HCT116 (cell line): Measurements from ENCODE around the gene SMIM33. TPM values are rescaled to one million over a fixed set of nuclear protein-coding genes. Genes with fewer than 3 reads are reported as not detected.

Experiments used
- ATAC-seq: fragments of 200-7000 bp; cut with Tn5 transposase; 2 replicates; pipeline ENCODE4 v1.9.1; 2020; ENCODE audit warnings: mild to moderate bottlenecking, moderate library complexity
- BruUV-seq: library from RNA; stranded (reverse); fragments of 400-500 nt; replicated peaks from 2 replicates; lab custom pipeline; 2021; lab: Mats Ljungman, UMichigan
- CTCF ChIA-PET: fragments of 300-600 bp; sonication (Branson Sonifier 250); formaldehyde crosslinking; loops from one replicate; lab custom pipeline; 2021; ENCODE audit warnings: antibody characterized with exemption; lab: Charles Lee
- POLR2A ChIA-PET: fragments of 300-600, 350-600 bp; sonication (Branson Sonifier 250); formaldehyde crosslinking; loops from one replicate; lab custom pipeline; 2021; ENCODE audit warnings: antibody characterized with exemption; lab: Charles Lee
- RAD21 ChIA-PET, 2 experiments: fragments of 300-600 bp; sonication (Branson Sonifier 250); formaldehyde crosslinking; loops; one replicate each; lab custom pipeline; 2023; ENCODE audit warnings: low total read pairs in 2 of 2; ENCODE audit not compliant: uncharacterized antibody in 2 of 2, unreplicated experiment in 2 of 2, low non-redundant PET in 1 of 2; lab: Charles Lee
- DNase-seq: peaks from one replicate; pipeline ENCODE4 v3.0.0-alpha.2; 2010; ENCODE audit warnings: low read depth, low spot score
- H2AFZ ChIP-seq: fragments of 200-600 bp; shearing (Covaris generic), sonication (generic); 2 replicates; pipeline ENCODE4 v1.6.1; 2017; ENCODE audit warnings: low read depth, mixed run types, mixed read lengths, antibody characterized with exemption, low read length; ENCODE audit not compliant: poor library complexity, severe bottlenecking
- H3K27ac ChIP-seq: 2 replicates; pipeline ENCODE4 v1.5.1; 2012; ENCODE audit warnings: low read depth, low read length
- H3K27me3 ChIP-seq: fragments of 200-600 bp; sonication (generic); 2 replicates; pipeline ENCODE4 v1.6.1; 2016; ENCODE audit warnings: mixed run types, low read length, mixed read lengths; ENCODE audit not compliant: insufficient read depth
- H3K36me3 ChIP-seq, 2 experiments: fragments of 200-500 bp in 1 of 2; fragments of 200-600 bp in 1 of 2; sonication (Bioruptor generic) in 1 of 2; sonication (generic) in 1 of 2; 2 replicates each; pipeline versions ENCODE4 v1.5.1 to v1.6.1; 2014 to 2016; ENCODE audit warnings: low read length in 2 of 2, inconsistent platforms in 1 of 2, mixed read lengths in 1 of 2, mixed run types in 1 of 2; ENCODE audit not compliant: insufficient read depth in 2 of 2, control insufficient read depth in 1 of 2
- H3K4me1 ChIP-seq, 2 experiments: fragments of 200-600 bp in 1 of 2; sonication (generic) in 1 of 2; 2 replicates each; pipeline versions ENCODE4 v1.5.1 to v1.6.1; 2012 to 2017; ENCODE audit warnings: low read length in 2 of 2, inconsistent platforms in 1 of 2, mild to moderate bottlenecking in 1 of 2, mixed read lengths in 1 of 2, mixed run types in 1 of 2, moderate library complexity in 1 of 2; ENCODE audit not compliant: insufficient read depth in 2 of 2, control insufficient read depth in 1 of 2
- H3K4me2 ChIP-seq: fragments of 200-600 bp; sonication (generic); 2 replicates; pipeline ENCODE4 v1.6.1; 2017; ENCODE audit warnings: mixed run types, low read length, mixed read lengths
- H3K4me3 ChIP-seq, 2 experiments: fragments of 200-600 bp in 1 of 2; sonication (generic) in 1 of 2; replicated peaks in 1 of 2; 2 replicates each; pipeline ENCODE4 v1.5.1; 2011 to 2016; ENCODE audit warnings: low read length in 2 of 2, control low read depth in 1 of 2, low read depth in 1 of 2, mild to moderate bottlenecking in 1 of 2, mixed read lengths in 1 of 2, mixed run types in 1 of 2
- H3K79me2 ChIP-seq: fragments of 200-600 bp; sonication (generic); 2 replicates; pipeline ENCODE4 v1.6.1; 2017; ENCODE audit warnings: mild to moderate bottlenecking, mixed run types, low read length, moderate library complexity, mixed read lengths; ENCODE audit not compliant: insufficient read depth
- H3K9ac ChIP-seq: fragments of 200-600 bp; sonication (generic); 2 replicates; pipeline ENCODE4 v1.6.1; 2016; ENCODE audit warnings: low read length, mixed read lengths
- H3K9me2 ChIP-seq: fragments of 200-600 bp; sonication (generic), shearing (Covaris generic); 2 replicates; pipeline ENCODE4 v1.6.1; 2017; ENCODE audit warnings: mixed run types, mild to moderate bottlenecking, moderate library complexity; ENCODE audit not compliant: insufficient read depth
- H3K9me3 ChIP-seq, 2 experiments: fragments of 200-500 bp in 1 of 2; fragments of 200-600 bp in 1 of 2; sonication (Bioruptor generic) in 1 of 2; sonication (generic) in 1 of 2; 2 replicates each; pipeline ENCODE4 v1.6.1; 2014 to 2017; ENCODE audit warnings: low read length in 2 of 2, mixed read lengths in 2 of 2, inconsistent platforms in 1 of 2, low read depth in 1 of 2, mild to moderate bottlenecking in 1 of 2, mixed run types in 1 of 2, moderate library complexity in 1 of 2; ENCODE audit not compliant: control insufficient read depth in 1 of 2, insufficient read depth in 1 of 2
- H4K20me1 ChIP-seq: fragments of 200-600 bp; sonication (generic), shearing (Covaris generic); 2 replicates; pipeline ENCODE4 v1.6.1; 2017; ENCODE audit warnings: mixed run types, mild to moderate bottlenecking, moderate library complexity; ENCODE audit not compliant: insufficient read depth
- CTCF ChIP-seq, 3 experiments: fragments of 200-600 bp in 1 of 3; sonication (generic) in 1 of 3; IDR thresholded peaks in 2 of 3; conservative IDR thresholded peaks in 1 of 3; 2 replicates each; pipeline ENCODE4 v1.5.1; 2012 to 2017; ENCODE audit warnings: low read depth in 2 of 3, low read length in 2 of 3, antibody characterized with exemption in 1 of 3, borderline replicate concordance in 1 of 3, control low read depth in 1 of 3, mild to moderate bottlenecking in 1 of 3, mixed read lengths in 1 of 3, mixed run types in 1 of 3, moderate library complexity in 1 of 3; ENCODE audit not compliant: insufficient read depth in 1 of 3
- EGR1 ChIP-seq: IDR thresholded peaks from 2 replicates; pipeline ENCODE4 v1.6.1; 2012; ENCODE audit warnings: low read depth
- ELF1 ChIP-seq: IDR thresholded peaks from 2 replicates; pipeline ENCODE4 v1.6.1; 2012; ENCODE audit warnings: low read depth, borderline replicate concordance
- EZH2 ChIP-seq: fragments of 200-600 bp; sonication (generic); IDR thresholded peaks from 2 replicates; pipeline ENCODE4 v1.6.1; 2017; ENCODE audit warnings: antibody characterized with exemption, mixed run types
- FOSL1 ChIP-seq: IDR thresholded peaks from 2 replicates; pipeline ENCODE4 v1.6.1; 2012; ENCODE audit warnings: low read depth
- JUND ChIP-seq: IDR thresholded peaks from 2 replicates; pipeline ENCODE4 v1.6.1; 2012
- POLR2A ChIP-seq: IDR thresholded peaks from 2 replicates; pipeline ENCODE4 v1.7.0; 2011; ENCODE audit warnings: borderline replicate concordance; ENCODE audit not compliant: insufficient read depth, insufficient read length; ENCODE audit errors: extremely low read depth
- SP1 ChIP-seq: IDR thresholded peaks from 2 replicates; pipeline ENCODE4 v1.6.1; 2012; ENCODE audit warnings: low read depth
- SRF ChIP-seq: IDR thresholded peaks from 2 replicates; pipeline ENCODE4 v1.6.1; 2012; ENCODE audit warnings: low read depth
- ZBTB33 ChIP-seq: IDR thresholded peaks from 2 replicates; pipeline ENCODE4 v1.6.1; 2011; ENCODE audit warnings: mild to moderate bottlenecking, low read length, moderate library complexity; ENCODE audit not compliant: insufficient replicate concordance; ENCODE audit errors: extremely low read depth
- intact Hi-C: fragments of 100-400 bp; cut with micrococcal nuclease; formaldehyde crosslinking; loops from 2 replicates; pipeline ENCODE4 v1.10.0; 2022
- total RNA-seq: library from RNA; stranded (reverse); gene quantifications from one replicate; pipeline ENCODE4 v1.2.1, GENCODE V29; 2021; ENCODE audit not compliant: unreplicated experiment
- TF ChIP-seq, protein P1 (sequence below): IDR thresholded peaks from 2 replicates; pipeline ENCODE4 v1.6.1; 2012
- TF ChIP-seq, protein P2 (sequence below): IDR thresholded peaks from 2 replicates; pipeline ENCODE4 v1.6.1; 2012; ENCODE audit warnings: low read depth

SMIM33 gene
- total RNA-seq, 1 experiment from 2014 or later: not detected

GRCh38 chr5:139473565-139473964 lies 2.8 kb downstream of the SMIM33 start:
- intact Hi-C loops: no loop called here
- no peak overlapping the region for H3K4me2 ChIP-seq
- H3K4me1 ChIP-seq: peaks cover 9% of the 10 kb centered on the region in 2 experiments; a peak in 2 of 4 replicates
- ChIA-PET CTCF (no interaction called here), POLR2A (interaction anchor here (1.0 kb wide), 1 partner anchor 9 kb away, joined by 7 read pairs; the partner anchor contains the start of gene STING1), RAD21 (no interaction called here)
- no peak overlapping the region for H3K4me3 ChIP-seq
- no peaks in the 10 kb centered on the region for H3K9me3 ChIP-seq
- ATAC-seq: 0 out of 2 replicates have a peak, but pooled peaks have one; percentile 26
- no peaks in the 10 kb centered on the region for H3K79me2 ChIP-seq
- H3K36me3 ChIP-seq: 0 out of 4 replicates have a peak, but pooled peaks cover 0 to 2% of the 10 kb centered on the region in 2 experiments
- H2AFZ ChIP-seq: no peak overlapping the region
- no peak overlapping the region for H3K27ac ChIP-seq
- H4K20me1 ChIP-seq: no peaks in the 10 kb centered on the region
- H3K9me2 ChIP-seq: no peaks in the 10 kb centered on the region
- H3K27me3 ChIP-seq: no peaks in the 10 kb centered on the region
- no TSS peak for BruUV-seq
- H3K9ac ChIP-seq: no peak overlapping the region
- no peak for DNase-seq
- TF ChIP-seq ELF1 (no peak), EZH2 (no peak), CTCF (IDR thresholded peaks at IDR 0.05 in 2 of 3, conservative IDR thresholded peaks at IDR 0.05 in 1 of 3; ENCODE audit: borderline replicate concordance in 1 of 3, insufficient read depth in 1 of 3, low read depth in 2 of 3, low read length in 2 of 3) (no peak), FOSL1 (no peak), POLR2A (no peak), EGR1 (no peak), SP1 (no peak), SRF (no peak), JUND (no peak), ZBTB33 (no peak)
- TF ChIP-seq, protein P1, sequence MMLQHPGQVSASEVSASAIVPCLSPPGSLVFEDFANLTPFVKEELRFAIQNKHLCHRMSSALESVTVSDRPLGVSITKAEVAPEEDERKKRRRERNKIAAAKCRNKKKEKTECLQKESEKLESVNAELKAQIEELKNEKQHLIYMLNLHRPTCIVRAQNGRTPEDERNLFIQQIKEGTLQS: no peak
- TF ChIP-seq, protein P2, sequence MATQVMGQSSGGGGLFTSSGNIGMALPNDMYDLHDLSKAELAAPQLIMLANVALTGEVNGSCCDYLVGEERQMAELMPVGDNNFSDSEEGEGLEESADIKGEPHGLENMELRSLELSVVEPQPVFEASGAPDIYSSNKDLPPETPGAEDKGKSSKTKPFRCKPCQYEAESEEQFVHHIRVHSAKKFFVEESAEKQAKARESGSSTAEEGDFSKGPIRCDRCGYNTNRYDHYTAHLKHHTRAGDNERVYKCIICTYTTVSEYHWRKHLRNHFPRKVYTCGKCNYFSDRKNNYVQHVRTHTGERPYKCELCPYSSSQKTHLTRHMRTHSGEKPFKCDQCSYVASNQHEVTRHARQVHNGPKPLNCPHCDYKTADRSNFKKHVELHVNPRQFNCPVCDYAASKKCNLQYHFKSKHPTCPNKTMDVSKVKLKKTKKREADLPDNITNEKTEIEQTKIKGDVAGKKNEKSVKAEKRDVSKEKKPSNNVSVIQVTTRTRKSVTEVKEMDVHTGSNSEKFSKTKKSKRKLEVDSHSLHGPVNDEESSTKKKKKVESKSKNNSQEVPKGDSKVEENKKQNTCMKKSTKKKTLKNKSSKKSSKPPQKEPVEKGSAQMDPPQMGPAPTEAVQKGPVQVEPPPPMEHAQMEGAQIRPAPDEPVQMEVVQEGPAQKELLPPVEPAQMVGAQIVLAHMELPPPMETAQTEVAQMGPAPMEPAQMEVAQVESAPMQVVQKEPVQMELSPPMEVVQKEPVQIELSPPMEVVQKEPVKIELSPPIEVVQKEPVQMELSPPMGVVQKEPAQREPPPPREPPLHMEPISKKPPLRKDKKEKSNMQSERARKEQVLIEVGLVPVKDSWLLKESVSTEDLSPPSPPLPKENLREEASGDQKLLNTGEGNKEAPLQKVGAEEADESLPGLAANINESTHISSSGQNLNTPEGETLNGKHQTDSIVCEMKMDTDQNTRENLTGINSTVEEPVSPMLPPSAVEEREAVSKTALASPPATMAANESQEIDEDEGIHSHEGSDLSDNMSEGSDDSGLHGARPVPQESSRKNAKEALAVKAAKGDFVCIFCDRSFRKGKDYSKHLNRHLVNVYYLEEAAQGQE: no peak
